ENCODE measurements around the gene CARNS1.

GRCh38 chr11:67391304-67392182 lies 23.9 kb upstream of the CARNS1 start, which contains the start of gene RAD9A:
- TF ChIP-seq CTCF (IDR thresholded peaks at IDR 0.05): peak in 1 of 3 donors; percentile 5
- TF ChIP-seq POLR2A (IDR thresholded peaks at IDR 0.05): no peak
